ENCODE measurements around the gene PLRG1.

PLRG1 gene

DNA sequence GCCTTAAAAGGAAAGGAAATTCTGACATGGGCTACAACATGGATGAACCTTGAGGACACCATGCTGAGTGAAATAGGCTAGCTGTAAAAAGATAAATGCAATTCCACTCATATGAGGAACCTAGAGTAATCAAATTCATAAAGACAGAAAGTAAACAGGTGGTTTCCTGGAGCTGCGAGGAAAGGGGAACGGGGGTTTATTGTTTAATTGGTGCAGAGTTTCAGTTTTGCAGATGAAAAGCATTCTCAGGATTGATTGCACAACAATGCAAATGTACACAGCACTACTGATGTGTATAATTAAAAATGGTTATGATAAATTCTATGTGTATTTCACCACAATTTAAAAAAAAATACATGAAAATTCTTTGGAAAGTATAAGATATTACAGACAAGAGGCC, 24.0 kb downstream of the PLRG1 start:
- TF ChIP-seq, protein P1, sequence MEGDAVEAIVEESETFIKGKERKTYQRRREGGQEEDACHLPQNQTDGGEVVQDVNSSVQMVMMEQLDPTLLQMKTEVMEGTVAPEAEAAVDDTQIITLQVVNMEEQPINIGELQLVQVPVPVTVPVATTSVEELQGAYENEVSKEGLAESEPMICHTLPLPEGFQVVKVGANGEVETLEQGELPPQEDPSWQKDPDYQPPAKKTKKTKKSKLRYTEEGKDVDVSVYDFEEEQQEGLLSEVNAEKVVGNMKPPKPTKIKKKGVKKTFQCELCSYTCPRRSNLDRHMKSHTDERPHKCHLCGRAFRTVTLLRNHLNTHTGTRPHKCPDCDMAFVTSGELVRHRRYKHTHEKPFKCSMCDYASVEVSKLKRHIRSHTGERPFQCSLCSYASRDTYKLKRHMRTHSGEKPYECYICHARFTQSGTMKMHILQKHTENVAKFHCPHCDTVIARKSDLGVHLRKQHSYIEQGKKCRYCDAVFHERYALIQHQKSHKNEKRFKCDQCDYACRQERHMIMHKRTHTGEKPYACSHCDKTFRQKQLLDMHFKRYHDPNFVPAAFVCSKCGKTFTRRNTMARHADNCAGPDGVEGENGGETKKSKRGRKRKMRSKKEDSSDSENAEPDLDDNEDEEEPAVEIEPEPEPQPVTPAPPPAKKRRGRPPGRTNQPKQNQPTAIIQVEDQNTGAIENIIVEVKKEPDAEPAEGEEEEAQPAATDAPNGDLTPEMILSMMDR (IDR thresholded peaks at IDR 0.05; ENCODE audit: low read depth, low read length, missing control alignments): no peak
- no peak overlapping the region for H3K4me3 ChIP-seq (replicated peaks; ENCODE audit: low read depth, low read length)
- DNase-seq (ENCODE audit: extremely low read depth, low read depth): no peak

- DNase-seq (ENCODE audit: extremely low read depth, low read depth): no peak
- TF ChIP-seq, protein P1 (IDR thresholded peaks at IDR 0.05; ENCODE audit: low read depth, low read length, missing control alignments): no peak
- H3K4me3 ChIP-seq (replicated peaks; ENCODE audit: low read depth, low read length): no peak overlapping the region
Measured at GRCh38 chr4:154521607-154522006, 28.6 kb downstream of the PLRG1 start.

GRCh38 chr4:154519214-154519613, 31.0 kb downstream of the PLRG1 start:
- no peak for DNase-seq (ENCODE audit: extremely low read depth, low read depth)
- TF ChIP-seq, protein P1 (IDR thresholded peaks at IDR 0.05; ENCODE audit: low read depth, low read length, missing control alignments): no peak
- no peak overlapping the region for H3K4me3 ChIP-seq (replicated peaks; ENCODE audit: low read depth, low read length)

GRCh38 chr4:154517591-154517990, 32.6 kb downstream of the PLRG1 start:
- no peak overlapping the region for H3K4me3 ChIP-seq (replicated peaks; ENCODE audit: low read depth, low read length)
- TF ChIP-seq, protein P1 (IDR thresholded peaks at IDR 0.05; ENCODE audit: low read depth, low read length, missing control alignments): no peak
- no peak for DNase-seq (ENCODE audit: extremely low read depth, low read depth)

DNA sequence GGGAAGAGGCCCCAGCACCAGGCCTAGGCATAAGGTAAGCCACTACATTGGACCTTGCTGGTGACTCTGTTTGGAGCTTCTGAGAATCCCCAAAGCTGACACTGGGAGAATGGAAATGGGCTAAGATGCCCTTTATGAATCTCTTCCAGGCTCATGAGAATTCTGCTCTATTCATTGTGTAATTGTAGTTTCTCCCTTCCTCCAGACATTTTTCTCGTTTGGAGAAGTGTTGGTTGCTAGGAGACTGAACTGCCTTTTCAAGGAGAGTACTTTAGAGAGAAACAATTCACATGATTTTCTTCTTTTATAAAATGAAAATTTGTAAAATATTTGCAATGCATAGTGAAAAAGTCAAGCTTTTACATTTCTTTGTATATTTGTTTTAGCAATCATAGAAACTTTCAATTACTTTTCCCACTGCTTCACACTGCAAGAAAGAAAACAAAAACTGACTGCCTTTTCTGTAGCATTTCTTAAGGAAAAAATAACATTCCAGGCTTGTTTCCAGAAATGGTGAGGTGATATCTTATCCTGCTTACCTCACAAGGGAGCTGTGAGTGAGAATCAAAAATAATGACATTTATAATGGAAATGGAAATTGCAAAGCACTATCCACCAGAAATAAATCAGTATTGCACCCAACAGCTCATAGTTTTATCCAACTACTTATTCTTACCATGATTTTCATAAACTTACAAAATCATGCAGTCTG, 33.7 kb downstream of the PLRG1 start:
- no peak overlapping the region for H3K4me3 ChIP-seq (replicated peaks; ENCODE audit: low read depth, low read length)
- no peak for DNase-seq (ENCODE audit: extremely low read depth, low read depth)
- TF ChIP-seq, protein P1 (IDR thresholded peaks at IDR 0.05; ENCODE audit: low read depth, low read length, missing control alignments): no peak

DNA sequence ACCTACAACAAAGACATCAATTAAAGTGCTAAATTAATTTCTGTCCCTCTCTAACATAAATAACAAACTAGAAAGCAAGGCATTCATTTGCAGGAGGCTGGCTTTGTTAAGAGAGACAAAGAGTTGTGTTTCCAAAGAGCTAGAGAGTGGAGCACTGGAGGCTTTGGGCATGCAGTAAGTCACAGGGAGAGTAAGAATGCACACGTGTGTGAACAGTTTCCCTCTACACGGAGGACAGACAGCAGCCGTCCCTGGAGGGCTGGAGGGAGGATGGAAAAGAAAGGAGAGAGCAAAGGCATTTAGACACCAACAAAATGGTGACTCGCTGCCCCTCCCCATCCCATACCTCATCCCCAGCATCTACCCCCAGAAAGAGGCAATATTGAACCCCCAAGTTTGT, 38.2 kb downstream of the PLRG1 start:
- no peak for DNase-seq (ENCODE audit: extremely low read depth, low read depth)
- H3K4me3 ChIP-seq (replicated peaks; ENCODE audit: low read depth, low read length): no peak overlapping the region
- TF ChIP-seq, protein P1 (IDR thresholded peaks at IDR 0.05; ENCODE audit: low read depth, low read length, missing control alignments): no peak

DNA sequence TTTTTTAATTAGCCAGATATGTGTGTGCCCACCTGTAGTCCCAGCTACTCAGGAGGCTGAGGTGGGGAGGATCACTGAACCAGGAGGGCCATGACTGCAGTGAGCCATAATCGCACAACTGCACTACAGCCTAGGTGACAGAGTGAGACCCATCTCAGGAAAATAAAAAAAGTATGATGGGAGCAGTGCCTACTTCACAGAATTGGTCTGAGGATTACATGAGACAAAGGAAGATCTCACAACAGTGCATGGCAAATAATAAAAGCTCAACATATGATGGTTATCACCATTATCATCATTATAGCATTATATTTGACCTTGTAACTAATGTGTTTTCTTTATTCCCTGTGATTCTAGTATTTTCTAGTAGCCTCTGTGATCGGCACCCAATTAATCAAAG, 38.7 kb downstream of the PLRG1 start:
- TF ChIP-seq, protein P1 (IDR thresholded peaks at IDR 0.05; ENCODE audit: low read depth, low read length, missing control alignments): no peak
- no peak for DNase-seq (ENCODE audit: extremely low read depth, low read depth)
- H3K4me3 ChIP-seq (replicated peaks; ENCODE audit: low read depth, low read length): no peak overlapping the region

Measured in HFF-Myc (cell line).